ENCODE data around the gene TRIAP1. TPM values are rescaled to one million over a fixed set of nuclear protein-coding genes. Genes with fewer than 3 reads are reported as not detected.
A peak's percentile ranks its signal among the peaks of the same experiment; 100 is the strongest.

Gene TRIAP1
- total RNA-seq, 2 experiments from 2014 or later, result 36.2 to 40.9 TPM

- ATAC-seq (peak; percentile 42), DNase-seq (no peak)
- no peak overlapping the region for H3K4me3 Mint-ChIP-seq
- H3K27me3 Mint-ChIP-seq (ENCODE audit: low read depth), result no peaks in the 10 kb centered on the region
- H3K27ac Mint-ChIP-seq, result no peak overlapping the region
- no peaks in the 10 kb centered on the region for H3K9me3 Mint-ChIP-seq (ENCODE audit: insufficient read depth)
- ChIA-PET CTCF (no interaction called here), POLR2A (no interaction called here)
- H3K36me3 Mint-ChIP-seq (ENCODE audit: low read depth), result peaks cover 4% of the 10 kb centered on the region
- H3K4me1 Mint-ChIP-seq (ENCODE audit: low read depth), result peaks cover 5% of the 10 kb centered on the region
Observed at GRCh38 chr12:120481022-120481767, 35.0 kb upstream of the TRIAP1 start.

- H3K4me1 Mint-ChIP-seq (ENCODE audit: low read depth), result peaks cover 5% of the 10 kb centered on the region
- ATAC-seq (no peak), DNase-seq (no peak)
- peaks cover 4% of the 10 kb centered on the region for H3K36me3 Mint-ChIP-seq (ENCODE audit: low read depth)
- POLR2A ChIA-PET, result no interaction called here
- no peaks in the 10 kb centered on the region for H3K9me3 Mint-ChIP-seq (ENCODE audit: insufficient read depth)
- no peak overlapping the region for H3K4me3 Mint-ChIP-seq
- no peak overlapping the region for H3K27ac Mint-ChIP-seq
- CTCF ChIA-PET, result interaction anchor here (1.0 kb wide), 1 partner anchor 10 kb away, joined by 3 read pairs; no protein-coding TSS in a partner anchor
- no peaks in the 10 kb centered on the region for H3K27me3 Mint-ChIP-seq (ENCODE audit: low read depth)
Observed at GRCh38 chr12:120480211-120480610, 34.0 kb upstream of the TRIAP1 start.

DNA sequence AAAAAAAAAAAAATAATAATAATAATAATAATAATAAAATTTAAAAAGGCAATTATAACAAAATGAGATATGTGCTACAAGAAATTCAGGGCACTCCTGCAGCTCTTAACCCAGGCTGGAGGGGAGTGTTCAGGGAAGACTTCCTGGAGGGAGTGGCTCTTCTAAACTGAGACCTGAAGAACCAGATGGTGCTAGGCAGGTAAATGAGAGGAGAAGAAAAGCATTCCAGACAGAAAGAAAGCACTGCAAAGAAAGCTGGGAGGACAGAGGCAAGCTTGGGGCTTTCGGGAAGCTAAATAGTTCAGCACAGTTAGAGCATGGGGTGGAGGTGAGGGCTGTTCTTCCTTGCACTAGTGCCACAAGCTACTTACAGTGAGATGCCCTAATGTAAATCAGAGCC is 33.3 kb upstream of the TRIAP1 start:
- ATAC-seq, result no peak
- peaks cover 4% of the 10 kb centered on the region for H3K36me3 Mint-ChIP-seq (ENCODE audit: low read depth)

DNA sequence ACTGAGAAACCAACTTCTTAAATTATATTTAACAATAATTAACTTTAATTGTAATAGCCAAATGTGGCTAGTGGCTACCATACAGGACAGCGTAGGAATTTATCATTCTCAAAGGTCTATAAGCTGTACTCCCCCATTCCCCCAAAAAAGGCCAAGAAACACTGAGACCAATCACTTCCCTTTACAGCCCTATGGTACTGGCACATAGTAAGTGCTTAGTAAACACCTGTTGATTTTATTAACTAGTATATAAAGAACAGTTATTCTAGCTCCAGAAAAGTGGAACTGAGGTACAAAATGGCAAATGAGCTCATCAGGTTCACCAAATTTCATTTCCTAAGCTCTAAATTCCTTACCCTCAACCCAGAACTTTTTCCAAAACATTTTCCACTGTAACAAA is 29.5 kb upstream of the TRIAP1 start:
- no peak overlapping the region for H3K27ac Mint-ChIP-seq
- DNase-seq, result no peak
- CTCF ChIA-PET, result interaction anchor here (1.6 kb wide), 1 partner anchor 10 kb away, joined by 6 read pairs; no protein-coding TSS in a partner anchor
- H3K4me1 Mint-ChIP-seq (ENCODE audit: low read depth), result peaks cover 10% of the 10 kb centered on the region
- POLR2A ChIA-PET, result interaction anchor here (1.3 kb wide), 1 partner anchor 29 kb away, joined by 3 read pairs; the partner anchor contains the start of genes GATC and TRIAP1
- H3K27me3 Mint-ChIP-seq (ENCODE audit: low read depth), result no peaks in the 10 kb centered on the region
- H3K4me3 Mint-ChIP-seq, result no peak overlapping the region
- no peak for ATAC-seq
- no peaks in the 10 kb centered on the region for H3K9me3 Mint-ChIP-seq (ENCODE audit: insufficient read depth)
- H3K36me3 Mint-ChIP-seq (ENCODE audit: low read depth), result no peaks in the 10 kb centered on the region

More for the DNA sequence above, 33.3 kb upstream of the TRIAP1 start:
- H3K27me3 Mint-ChIP-seq (ENCODE audit: low read depth), result no peaks in the 10 kb centered on the region
- no peak overlapping the region for H3K27ac Mint-ChIP-seq
- H3K4me3 Mint-ChIP-seq, result no peak overlapping the region
- no peak for DNase-seq
- ChIA-PET POLR2A (interaction anchor here (1.0 kb wide), 1 partner anchor 10 kb away, joined by 6 read pairs; the partner anchor contains the start of gene SRSF9), CTCF (interaction anchor here (0.8 to 1.5 kb wide), 4 partner anchors 11 to 122 kb away, joined by 3 to 4 read pairs (median 4); no protein-coding TSS in a partner anchor)
- H3K9me3 Mint-ChIP-seq (ENCODE audit: insufficient read depth), result no peaks in the 10 kb centered on the region
- H3K4me1 Mint-ChIP-seq (ENCODE audit: low read depth), result peaks cover 5% of the 10 kb centered on the region

GRCh38 chr12:120474616-120474960 is 28.4 kb upstream of the TRIAP1 start:
- no peaks in the 10 kb centered on the region for H3K36me3 Mint-ChIP-seq (ENCODE audit: low read depth)
- ATAC-seq (no peak), DNase-seq (no peak)
- H3K27ac Mint-ChIP-seq, result no peak overlapping the region
- H3K4me1 Mint-ChIP-seq (ENCODE audit: low read depth), result peaks cover 13% of the 10 kb centered on the region
- no peaks in the 10 kb centered on the region for H3K9me3 Mint-ChIP-seq (ENCODE audit: insufficient read depth)
- no peak overlapping the region for H3K4me3 Mint-ChIP-seq
- H3K27me3 Mint-ChIP-seq (ENCODE audit: low read depth), result no peaks in the 10 kb centered on the region
- POLR2A ChIA-PET, result interaction anchor here (0.6 kb wide), 1 partner anchor 181 kb away, joined by 3 read pairs; no protein-coding TSS in a partner anchor
- CTCF ChIA-PET, result interaction anchor here (0.9 to 1.6 kb wide), 2 partner anchors 9 to 42 kb away, joined by 3 to 6 read pairs; no protein-coding TSS in a partner anchor

GRCh38 chr12:120473807-120474615 is 27.8 kb upstream of the TRIAP1 start:
- POLR2A ChIA-PET, result interaction anchor here (0.6 kb wide), 1 partner anchor 181 kb away, joined by 3 read pairs; no protein-coding TSS in a partner anchor
- no peaks in the 10 kb centered on the region for H3K9me3 Mint-ChIP-seq (ENCODE audit: insufficient read depth)
- H3K4me3 Mint-ChIP-seq, result no peak overlapping the region
- H3K27me3 Mint-ChIP-seq (ENCODE audit: low read depth), result no peaks in the 10 kb centered on the region
- DNase-seq (no peak), ATAC-seq (no peak)
- H3K36me3 Mint-ChIP-seq (ENCODE audit: low read depth), result no peaks in the 10 kb centered on the region
- peaks cover 13% of the 10 kb centered on the region for H3K4me1 Mint-ChIP-seq (ENCODE audit: low read depth)
- CTCF ChIA-PET, result interaction anchor here (0.9 kb wide), 1 partner anchor 42 kb away, joined by 3 read pairs; no protein-coding TSS in a partner anchor
- H3K27ac Mint-ChIP-seq, result no peak overlapping the region

- no peaks in the 10 kb centered on the region for H3K27me3 Mint-ChIP-seq (ENCODE audit: low read depth)
- DNase-seq (no peak), ATAC-seq (no peak)
- no peak overlapping the region for H3K4me3 Mint-ChIP-seq
- no peak overlapping the region for H3K27ac Mint-ChIP-seq
- peaks cover 22% of the 10 kb centered on the region for H3K4me1 Mint-ChIP-seq (ENCODE audit: low read depth)
- CTCF ChIA-PET, result interaction anchor here (0.9 to 1.1 kb wide), 2 partner anchors 13 to 16 kb away, joined by 3 read pairs; no protein-coding TSS in a partner anchor
- H3K36me3 Mint-ChIP-seq (ENCODE audit: low read depth), result peaks cover 10% of the 10 kb centered on the region
- POLR2A ChIA-PET, result interaction anchor here (0.9 to 1.0 kb wide), 2 partner anchors 24 to 42 kb away, joined by 3 to 4 read pairs; no protein-coding TSS in a partner anchor
- no peaks in the 10 kb centered on the region for H3K9me3 Mint-ChIP-seq (ENCODE audit: insufficient read depth)
Observed at GRCh38 chr12:120472521-120472920, 26.3 kb upstream of the TRIAP1 start.

DNA sequence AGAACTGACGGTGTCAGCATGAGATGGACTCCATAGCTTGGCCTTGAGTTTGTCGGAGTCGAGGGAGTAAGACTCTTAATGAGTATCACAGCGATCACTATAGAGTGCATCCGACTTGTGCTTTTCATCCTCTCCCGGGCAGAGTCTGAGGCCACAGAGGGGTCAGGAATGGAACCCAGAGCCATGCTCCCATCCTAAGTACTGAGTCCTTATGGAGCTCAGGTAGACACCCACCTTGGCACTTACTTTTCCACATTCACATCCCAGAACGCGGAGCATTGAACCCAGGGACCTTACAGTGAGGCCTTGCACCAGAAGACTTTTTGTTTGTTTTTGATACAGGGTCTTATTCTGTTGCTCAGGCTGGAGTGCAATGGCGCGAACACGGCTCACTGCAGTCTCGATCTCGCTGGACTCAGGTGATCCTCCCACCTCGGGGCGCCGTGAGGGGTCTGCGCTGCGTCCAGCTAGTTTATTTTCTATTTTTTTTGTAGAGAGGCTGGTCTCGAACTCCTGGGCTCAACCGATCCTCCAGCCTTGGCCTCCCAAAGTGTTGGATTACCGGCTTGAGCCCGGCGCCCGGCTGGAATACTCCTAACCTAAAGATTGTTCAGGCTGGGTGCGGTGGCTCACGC is 24.1 kb upstream of the TRIAP1 start:
- DNase-seq (no peak), ATAC-seq (peak; percentile 36)
- H3K9me3 Mint-ChIP-seq (ENCODE audit: insufficient read depth), result no peaks in the 10 kb centered on the region
- H3K4me3 Mint-ChIP-seq, result peak overlapping the region; percentile 96
- no peaks in the 10 kb centered on the region for H3K27me3 Mint-ChIP-seq (ENCODE audit: low read depth)
- ChIA-PET POLR2A (interaction anchor here (0.9 to 4.0 kb wide), 5 partner anchors 11 to 178 kb away, joined by 6 to 27 read pairs (median 7); partner anchors contain the start of genes COQ5, DYNLL1, RNU4-1 and RNU4-2), CTCF (interaction anchor here (0.6 to 4.7 kb wide), 24 partner anchors 10 to 269 kb away, joined by 3 to 27 read pairs (median 4); partner anchors contain the start of genes DYNLL1, POP5 and RPLP0)
- peak overlapping the region; percentile 81 for H3K27ac Mint-ChIP-seq
- H3K4me1 Mint-ChIP-seq (ENCODE audit: low read depth), result peaks cover 40% of the 10 kb centered on the region
- peaks cover 24% of the 10 kb centered on the region for H3K36me3 Mint-ChIP-seq (ENCODE audit: low read depth)

DNA sequence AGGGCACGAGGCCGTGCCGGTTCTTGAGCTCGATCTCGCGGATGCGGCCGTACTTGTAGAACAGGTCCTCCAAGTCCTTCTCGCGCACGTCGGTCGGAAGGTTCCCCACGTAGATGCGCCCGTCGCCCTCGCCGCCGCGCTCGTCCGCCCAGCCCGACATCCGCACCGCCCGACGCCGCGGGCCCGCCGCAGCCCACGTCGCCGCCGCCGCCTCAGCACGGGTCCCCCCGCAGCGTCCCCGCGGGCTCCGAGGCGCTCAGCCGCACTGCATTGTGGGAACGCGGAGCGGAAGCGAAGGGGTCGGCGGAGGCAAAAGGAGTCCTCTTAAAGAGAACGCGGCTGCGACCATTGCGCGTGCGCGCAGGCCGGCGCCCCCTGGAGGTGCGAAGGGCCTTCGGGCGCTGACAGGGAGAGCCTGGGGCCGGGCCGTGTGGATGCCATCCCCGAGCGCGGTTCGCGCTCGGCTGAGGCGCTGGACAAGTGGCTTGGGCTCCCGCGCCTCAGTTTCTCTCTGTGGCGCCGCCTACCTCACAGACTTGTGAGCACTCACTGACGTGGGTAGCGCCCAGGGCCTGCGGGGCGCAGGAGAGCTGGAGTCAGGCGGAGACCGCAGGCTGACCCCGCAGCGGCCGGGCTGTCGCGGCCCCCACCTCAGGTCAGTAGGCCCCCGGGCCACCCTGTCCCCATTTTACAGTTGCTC is 23.4 kb upstream of the TRIAP1 start, which contains the start of gene SRSF9:
Gene SRSF9, minus strand, starts transcription at position 299 of the 700 bp plus-strand sequence. Its CDS starts 139 bp downstream, at position 160.
- ATAC-seq (peak; percentile 96), DNase-seq (peak; percentile 97)
- H3K36me3 Mint-ChIP-seq (ENCODE audit: low read depth), result peaks cover 30% of the 10 kb centered on the region
- H3K27me3 Mint-ChIP-seq (ENCODE audit: low read depth), result no peaks in the 10 kb centered on the region
- H3K4me3 Mint-ChIP-seq, result peak within 1 kb of the TSS; percentile 96
- no peaks in the 10 kb centered on the region for H3K9me3 Mint-ChIP-seq (ENCODE audit: insufficient read depth)
- ChIA-PET POLR2A (interaction anchor here (0.6 to 4.0 kb wide), 12 partner anchors 10 to 268 kb away, joined by 3 to 27 read pairs (median 6); partner anchors contain the start of genes COQ5, DYNLL1, PLA2G1B and RNU4-1), CTCF (interaction anchor here (0.6 to 4.7 kb wide), 38 partner anchors 8 to 502 kb away, joined by 3 to 27 read pairs (median 4); partner anchors contain the start of genes COQ5, COX6A1, DYNLL1 and POP5)
- H3K4me1 Mint-ChIP-seq (ENCODE audit: low read depth), result peaks cover 40% of the 10 kb centered on the region
- peak within 1 kb of the TSS; percentile 87 for H3K27ac Mint-ChIP-seq

DNA sequence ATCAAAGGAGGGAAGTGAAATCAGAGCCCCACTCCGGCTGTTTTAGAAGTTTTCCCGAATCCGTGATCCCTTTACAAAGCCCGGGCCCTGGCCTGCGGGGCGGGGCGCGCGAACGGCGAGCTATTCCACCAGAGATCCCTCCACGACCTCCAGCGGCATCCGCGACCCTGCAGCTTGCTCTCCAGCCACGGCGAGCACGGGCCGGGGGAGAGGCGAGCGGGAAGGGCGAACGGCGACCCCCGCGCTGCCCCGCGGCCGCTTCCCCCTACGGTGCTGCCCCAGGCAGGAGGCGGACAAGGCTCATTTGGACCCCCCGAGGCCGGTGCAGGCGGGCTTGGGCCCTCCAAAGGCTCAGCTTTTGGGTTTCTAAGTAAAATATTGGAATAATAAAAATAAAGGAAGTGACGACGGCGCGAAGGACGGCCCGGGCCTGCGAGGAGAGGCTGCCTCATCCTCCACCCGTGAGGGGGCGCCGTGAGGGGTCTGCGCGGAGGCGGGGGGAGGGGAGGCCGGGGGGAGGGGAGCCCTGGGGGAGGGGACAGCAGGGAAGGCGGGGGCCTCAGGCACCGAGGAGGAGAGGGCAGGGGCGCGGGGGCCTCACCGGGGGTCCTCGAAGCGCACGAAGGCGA is 22.8 kb upstream of the TRIAP1 start:
- DNase-seq (peak; percentile 66), ATAC-seq (peak; percentile 32)
- H3K36me3 Mint-ChIP-seq (ENCODE audit: low read depth), result peaks cover 37% of the 10 kb centered on the region
- peaks cover 40% of the 10 kb centered on the region for H3K4me1 Mint-ChIP-seq (ENCODE audit: low read depth)
- H3K9me3 Mint-ChIP-seq (ENCODE audit: insufficient read depth), result no peaks in the 10 kb centered on the region
- ChIA-PET POLR2A (interaction anchor here (0.6 to 4.0 kb wide), 13 partner anchors 10 to 267 kb away, joined by 3 to 27 read pairs (median 4); partner anchors contain the start of genes COQ5, COX6A1, DYNLL1 and PLA2G1B), CTCF (interaction anchor here (0.9 to 4.7 kb wide), 30 partner anchors 8 to 503 kb away, joined by 3 to 27 read pairs (median 5); partner anchors contain the start of genes COQ5, COX6A1, DYNLL1 and POP5)
- peak overlapping the region; percentile 96 for H3K4me3 Mint-ChIP-seq
- no peaks in the 10 kb centered on the region for H3K27me3 Mint-ChIP-seq (ENCODE audit: low read depth)
- peak overlapping the region; percentile 87 for H3K27ac Mint-ChIP-seq

Data from activated CD8-positive, alpha-beta T cell treated with anti-CD3 and anti-CD28 coated beads, Interleukin-2, amount 10 ng/mL, durations not matched to agents 7 days and 5 days (primary cell).